Left lung (tissue), 10 donors: ENCODE measurements around the gene CTNNA3. TPM values are rescaled to one million over a fixed set of nuclear protein-coding genes. Genes with fewer than 3 reads are reported as not detected.

Experiments
- ATAC-seq: fragments of 200-7000 bp; cut with Tn5 transposase; one replicate; pipeline ENCODE4 v1.9.1; 2020; ENCODE audit warnings: moderate library complexity
- DNase-seq, 4 donors: peaks; one replicate each; pipeline ENCODE4 v3.0.0-alpha.2; 2013 to 2020
- H3K27ac ChIP-seq, 2 donors: fragments of 200-600 bp; sonication (generic) in 1 of 2; one replicate each; pipeline versions ENCODE4 v1.5.0 to v1.8.0; 2020 to 2021
- H3K27me3 ChIP-seq, 2 donors: fragments of 200-600 bp; sonication (generic) in 1 of 2; one replicate each; pipeline versions ENCODE4 v1.5.0 to v1.8.0; 2020 to 2021
- H3K36me3 ChIP-seq, 2 donors: fragments of 200-600 bp; sonication (generic) in 1 of 2; one replicate each; pipeline versions ENCODE4 v1.5.0 to v1.8.0; 2020 to 2021
- H3K4me1 ChIP-seq, 2 donors: fragments of 200-600 bp; one replicate each; pipeline ENCODE4 v1.8.0; 2021
- H3K4me3 ChIP-seq, 2 donors: fragments of 200-600 bp; sonication (generic) in 1 of 2; one replicate each; pipeline versions ENCODE4 v1.5.0 to v1.8.0; 2020 to 2021; ENCODE audit warnings: mild to moderate bottlenecking in 1 of 2
- H3K9me3 ChIP-seq, 2 donors: fragments of 200-600 bp; sonication (generic) in 1 of 2; one replicate each; pipeline versions ENCODE4 v1.5.0 to v1.8.0; 2020 to 2021
- CTCF ChIP-seq, 2 donors: fragments of 200-600 bp; sonication (generic) in 1 of 2; IDR thresholded peaks; one replicate each; pipeline versions ENCODE4 v1.5.0 to v1.8.0; 2021; ENCODE audit warnings: antibody characterized with exemption in 2 of 2
- intact Hi-C, 2 donors: fragments of 100-400 bp; cut with DNase I; formaldehyde crosslinking; loops; one replicate each; pipeline versions ENCODE4 v1.11.2 to v1.14.2; 2022
- polyA plus RNA-seq, 6 donors: library from polyadenylated mRNA; unstranded; fragments of 120-200 nt; gene quantifications; one replicate each; pipeline ENCODE4 v1.2.1, GENCODE V29; 2013; ENCODE audit not compliant: insufficient read length in 6 of 6
- total RNA-seq, 2 donors: library from RNA; stranded (reverse); fragmentation: NEBNext Ultra II Directional; extraction: Animal tissue kit (Norgen Biotek cat#: 25700); gene quantifications; one replicate each; pipeline ENCODE4 v1.2.1, GENCODE V29; 2021
- donor health status: DM: no; HTN: yes; CAD: no.
- donor health status: DM: no; HTN: no; CAD: no.

Gene CTNNA3
- total and polyA plus RNA-seq, 8 donors = 1.1 to 8.2 (median 6.6) TPM; not detected in 1

GRCh38 chr10:66049335-66049734 lies 1646.7 kb downstream of the CTNNA3 start:
- Histone ChIP-seq H3K36me3 (no peaks in the 10 kb centered on the region), H3K27me3 (no peaks in the 10 kb centered on the region), H3K9me3 (peaks cover 0 to 26% of the 10 kb centered on the region in 2 donors), H3K27ac (no peak overlapping the region), H3K4me1 (no peaks in the 10 kb centered on the region), H3K4me3 (no peak overlapping the region)
- intact Hi-C loops = no loop called here
- DNase-seq (no peak), ATAC-seq (no peak)
- TF ChIP-seq CTCF (IDR thresholded peaks at IDR 0.05) = no peak

GRCh38 chr10:66045859-66046258 lies 1650.1 kb downstream of the CTNNA3 start:
- no peaks in the 10 kb centered on the region for H3K4me1 ChIP-seq
- no peaks in the 10 kb centered on the region for H3K27me3 ChIP-seq
- H3K27ac ChIP-seq = no peak overlapping the region
- intact Hi-C loops = no loop called here
- ATAC-seq (no peak), DNase-seq (no peak)
- no peak overlapping the region for H3K4me3 ChIP-seq
- no peak for TF ChIP-seq CTCF (IDR thresholded peaks at IDR 0.05)
- H3K36me3 ChIP-seq = no peaks in the 10 kb centered on the region
- H3K9me3 ChIP-seq = peaks cover 0 to 30% of the 10 kb centered on the region in 2 donors

GRCh38 chr10:66041771-66042170 lies 1654.2 kb downstream of the CTNNA3 start:
- Histone ChIP-seq H3K36me3 (no peaks in the 10 kb centered on the region), H3K4me3 (no peak overlapping the region), H3K27me3 (no peaks in the 10 kb centered on the region), H3K4me1 (no peaks in the 10 kb centered on the region), H3K9me3 (peaks cover 0 to 25% of the 10 kb centered on the region in 2 donors), H3K27ac (no peak overlapping the region)
- ATAC-seq = no peak
- DNase-seq = no peak
- intact Hi-C loops = no loop called here
- no peak for TF ChIP-seq CTCF (IDR thresholded peaks at IDR 0.05)

GRCh38 chr10:66038623-66039022 lies 1657.4 kb downstream of the CTNNA3 start:
- H3K4me3 ChIP-seq = no peak overlapping the region

GRCh38 chr10:66026321-66026720 lies 1669.7 kb downstream of the CTNNA3 start:
- H3K36me3 ChIP-seq = no peaks in the 10 kb centered on the region
- no peak for DNase-seq
- intact Hi-C loops = no loop called here
- no peak for ATAC-seq
- TF ChIP-seq CTCF (IDR thresholded peaks at IDR 0.05) = no peak
- no peaks in the 10 kb centered on the region for H3K4me1 ChIP-seq
- H3K27me3 ChIP-seq = no peaks in the 10 kb centered on the region
- no peaks in the 10 kb centered on the region for H3K9me3 ChIP-seq
- H3K27ac ChIP-seq = no peak overlapping the region
- H3K4me3 ChIP-seq = no peak overlapping the region

More at GRCh38 chr10:66038623-66039022, 1657.4 kb downstream of the CTNNA3 start:
- ATAC-seq (no peak), DNase-seq (no peak)
- intact Hi-C loops = no loop called here
- Histone ChIP-seq H3K4me1 (no peaks in the 10 kb centered on the region), H3K36me3 (no peaks in the 10 kb centered on the region), H3K9me3 (peaks cover 0 to 11% of the 10 kb centered on the region in 2 donors), H3K27ac (no peak overlapping the region), H3K27me3 (no peaks in the 10 kb centered on the region)
- no peak for TF ChIP-seq CTCF (IDR thresholded peaks at IDR 0.05)
